PC-9 (cell line): ENCODE data around the gene CRY1.

Experiments
- CTCF ChIP-seq: fragments of 200-600 bp; sonication (generic); conservative IDR thresholded peaks from 2 replicates; pipeline ENCODE4 v1.6.1; 2017; ENCODE audit warnings: mixed run types, antibody characterized with exemption, mild to moderate bottlenecking, moderate library complexity
- EZH2 ChIP-seq: fragments of 200-600 bp; sonication (generic); IDR thresholded peaks from 2 replicates; pipeline ENCODE4 v1.8.0; 2017; ENCODE audit warnings: antibody characterized with exemption, low read depth

GRCh38 chr12:107045186-107045585 is 48.2 kb downstream of the CRY1 start:
- no peak for TF ChIP-seq CTCF
- no peak for TF ChIP-seq EZH2
